PFSK-1 (cell line): Measurements from ENCODE around the gene NFE2L3.

Source experiments
- POLR2AphosphoS5 ChIP-seq: IDR thresholded peaks from 2 replicates; pipeline ENCODE4 v1.6.1; 2012; ENCODE audit warnings: low read depth, mild to moderate bottlenecking, control low read depth, low read length, moderate library complexity
- REST ChIP-seq, 2 experiments: IDR thresholded peaks; 2 replicates each; pipeline versions ENCODE4 v1.6.1 to v1.8.0; 2011 to 2012; ENCODE audit warnings: low read depth in 2 of 2, low read length in 2 of 2, control low read depth in 1 of 2, inconsistent platforms in 1 of 2, mild to moderate bottlenecking in 1 of 2, moderate library complexity in 1 of 2; ENCODE audit not compliant: insufficient read depth in 1 of 2
- SIN3A ChIP-seq: IDR thresholded peaks from 2 replicates; pipeline ENCODE4 v1.6.1; 2012; ENCODE audit warnings: mild to moderate bottlenecking, low read length, moderate library complexity, borderline replicate concordance; ENCODE audit not compliant: insufficient read depth
- TAF1 ChIP-seq: IDR thresholded peaks from 2 replicates; pipeline ENCODE4 v1.6.1; 2012; ENCODE audit warnings: low read length, control low read depth, borderline replicate concordance; ENCODE audit not compliant: insufficient read depth

GRCh38 chr7:26155531-26156375 is 3.8 kb downstream of the NFE2L3 start:
- TF ChIP-seq POLR2AphosphoS5 (no peak), REST (IDR thresholded peaks at IDR 0.05; ENCODE audit: insufficient read depth in 1 of 2, low read depth in 2 of 2, low read length in 2 of 2) (no peak), SIN3A (no peak), TAF1 (no peak)
